Measurements from ENCODE around the gene TTC36. TPM values are rescaled to one million over a fixed set of nuclear protein-coding genes. Genes with fewer than 3 reads are reported as not detected.

The TTC36 gene
- total and polyA plus RNA-seq, 10 of the 15 experiments (the other 5 are each of a cell fraction or from before 2014, with no cell fraction given): 0.28 to 0.78 (median 0.59) TPM; not detected in 7

DNA sequence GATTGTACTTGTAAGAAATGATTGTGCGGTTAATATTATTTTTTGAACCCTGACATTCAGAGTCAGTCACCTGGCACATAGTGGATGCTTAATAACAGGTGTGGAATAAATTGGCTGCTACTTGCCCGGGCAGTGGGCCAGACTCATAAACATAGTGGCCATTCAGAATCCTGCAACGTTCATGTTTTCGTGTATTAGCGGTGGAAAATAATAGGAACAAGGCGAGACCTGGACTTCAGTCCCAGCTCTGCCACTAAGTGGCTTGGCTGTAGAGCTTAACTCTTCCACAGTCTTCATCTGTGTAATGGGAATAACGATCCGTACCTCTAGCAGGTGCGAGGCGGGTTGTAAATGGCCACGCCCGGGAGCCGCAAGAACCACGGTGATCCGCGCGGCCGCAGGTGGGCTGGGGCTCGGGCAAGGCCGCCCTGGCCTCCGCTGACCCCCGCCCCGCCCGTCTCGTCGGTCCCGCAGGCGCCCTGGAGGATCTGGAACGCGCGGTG lies 3.0 kb downstream of the TTC36 start (continued):
- no peak for TF ChIP-seq RELB (IDR thresholded peaks at IDR 0.05; ENCODE audit: low read depth)
- no peak for TF ChIP-seq BRCA1 (IDR thresholded peaks at IDR 0.05; ENCODE audit: low read depth, low read length)
- TF ChIP-seq SPI1 (IDR thresholded peaks at IDR 0.05; ENCODE audit: borderline replicate concordance, insufficient read depth, low read depth, low read length): no peak
- TF ChIP-seq, protein P1, sequence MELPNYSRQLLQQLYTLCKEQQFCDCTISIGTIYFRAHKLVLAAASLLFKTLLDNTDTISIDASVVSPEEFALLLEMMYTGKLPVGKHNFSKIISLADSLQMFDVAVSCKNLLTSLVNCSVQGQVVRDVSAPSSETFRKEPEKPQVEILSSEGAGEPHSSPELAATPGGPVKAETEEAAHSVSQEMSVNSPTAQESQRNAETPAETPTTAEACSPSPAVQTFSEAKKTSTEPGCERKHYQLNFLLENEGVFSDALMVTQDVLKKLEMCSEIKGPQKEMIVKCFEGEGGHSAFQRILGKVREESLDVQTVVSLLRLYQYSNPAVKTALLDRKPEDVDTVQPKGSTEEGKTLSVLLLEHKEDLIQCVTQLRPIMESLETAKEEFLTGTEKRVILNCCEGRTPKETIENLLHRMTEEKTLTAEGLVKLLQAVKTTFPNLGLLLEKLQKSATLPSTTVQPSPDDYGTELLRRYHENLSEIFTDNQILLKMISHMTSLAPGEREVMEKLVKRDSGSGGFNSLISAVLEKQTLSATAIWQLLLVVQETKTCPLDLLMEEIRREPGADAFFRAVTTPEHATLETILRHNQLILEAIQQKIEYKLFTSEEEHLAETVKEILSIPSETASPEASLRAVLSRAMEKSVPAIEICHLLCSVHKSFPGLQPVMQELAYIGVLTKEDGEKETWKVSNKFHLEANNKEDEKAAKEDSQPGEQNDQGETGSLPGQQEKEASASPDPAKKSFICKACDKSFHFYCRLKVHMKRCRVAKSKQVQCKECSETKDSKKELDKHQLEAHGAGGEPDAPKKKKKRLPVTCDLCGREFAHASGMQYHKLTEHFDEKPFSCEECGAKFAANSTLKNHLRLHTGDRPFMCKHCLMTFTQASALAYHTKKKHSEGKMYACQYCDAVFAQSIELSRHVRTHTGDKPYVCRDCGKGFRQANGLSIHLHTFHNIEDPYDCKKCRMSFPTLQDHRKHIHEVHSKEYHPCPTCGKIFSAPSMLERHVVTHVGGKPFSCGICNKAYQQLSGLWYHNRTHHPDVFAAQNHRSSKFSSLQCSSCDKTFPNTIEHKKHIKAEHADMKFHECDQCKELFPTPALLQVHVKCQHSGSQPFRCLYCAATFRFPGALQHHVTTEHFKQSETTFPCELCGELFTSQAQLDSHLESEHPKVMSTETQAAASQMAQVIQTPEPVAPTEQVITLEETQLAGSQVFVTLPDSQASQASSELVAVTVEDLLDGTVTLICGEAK (IDR thresholded peaks at IDR 0.05; ENCODE audit: borderline replicate concordance): peak; percentile 29; the same call in 1 of the 2 replicates
- no peak for TF ChIP-seq CHD1 (IDR thresholded peaks at IDR 0.05; ENCODE audit: low read depth, low read length)

Measured in GM12878 (cell line).